ENCODE results near the gene TPRA1.
"Not testable (repeated sequence)": the region's sequence is repeated elsewhere in the genome, so short reads cannot be mapped to it uniquely, and the experiment has no call there.

TPRA1 gene

DNA sequence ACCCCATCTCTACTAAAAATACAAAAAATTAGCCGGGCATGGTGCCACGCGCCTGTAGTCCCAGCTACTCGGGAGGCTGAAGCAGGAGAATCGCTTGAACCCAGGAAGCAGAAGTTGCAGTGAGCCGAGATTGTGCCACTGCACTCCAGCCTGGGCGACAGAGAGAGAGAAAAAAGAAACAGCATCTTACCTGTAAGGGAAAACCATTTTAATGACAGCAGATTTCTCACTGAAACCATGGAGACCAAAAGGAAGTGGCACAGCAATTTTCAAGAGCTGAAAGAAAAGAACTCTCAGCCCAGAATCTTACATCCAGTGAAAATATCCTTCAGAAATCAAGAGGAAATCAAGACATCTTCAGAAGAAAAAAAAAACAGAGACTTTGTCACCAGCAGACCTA lies 59.7 kb downstream of the TPRA1 start:
- H3K27ac ChIP-seq (ENCODE audit: low read length); H3K36me3 ChIP-seq (ENCODE audit: control insufficient read depth, low read depth, low read length); H3K9ac ChIP-seq (ENCODE audit: low read length); H3K27me3 ChIP-seq (ENCODE audit: control insufficient read depth, insufficient read depth, low read length); H3K4me1 ChIP-seq (ENCODE audit: control insufficient read depth, low read depth, low read length); H3K4me3 ChIP-seq (ENCODE audit: low read length); H3K9me3 ChIP-seq (ENCODE audit: control insufficient read depth, low read depth, low read length): not testable (repeated sequence)

- Histone ChIP-seq H3K27me3 (ENCODE audit: control insufficient read depth, insufficient read depth, low read length) (no peaks in the 10 kb centered on the region), H3K4me3 (ENCODE audit: low read length) (no peak overlapping the region), H3K27ac (ENCODE audit: low read length) (no peak overlapping the region), H3K9me3 (ENCODE audit: control insufficient read depth, low read depth, low read length) (no peaks in the 10 kb centered on the region), H3K9ac (ENCODE audit: low read length) (no peak overlapping the region), H3K36me3 (ENCODE audit: control insufficient read depth, low read depth, low read length) (no peaks in the 10 kb centered on the region), H3K4me1 (ENCODE audit: control insufficient read depth, low read depth, low read length) (no peaks in the 10 kb centered on the region)
Observed at GRCh38 chr3:127529346-127530188, 61.0 kb downstream of the TPRA1 start.

GRCh38 chr3:127525373-127525772 lies 65.2 kb downstream of the TPRA1 start:
- H3K4me3 ChIP-seq (ENCODE audit: low read length): no peak overlapping the region
- H3K27me3 ChIP-seq (ENCODE audit: control insufficient read depth, insufficient read depth, low read length): no peaks in the 10 kb centered on the region
- no peak overlapping the region for H3K27ac ChIP-seq (ENCODE audit: low read length)
- no peaks in the 10 kb centered on the region for H3K9me3 ChIP-seq (ENCODE audit: control insufficient read depth, low read depth, low read length)
- H3K36me3 ChIP-seq (ENCODE audit: control insufficient read depth, low read depth, low read length): no peaks in the 10 kb centered on the region
- H3K4me1 ChIP-seq (ENCODE audit: control insufficient read depth, low read depth, low read length): peaks cover 3% of the 10 kb centered on the region
- no peak overlapping the region for H3K9ac ChIP-seq (ENCODE audit: low read length)

DNA sequence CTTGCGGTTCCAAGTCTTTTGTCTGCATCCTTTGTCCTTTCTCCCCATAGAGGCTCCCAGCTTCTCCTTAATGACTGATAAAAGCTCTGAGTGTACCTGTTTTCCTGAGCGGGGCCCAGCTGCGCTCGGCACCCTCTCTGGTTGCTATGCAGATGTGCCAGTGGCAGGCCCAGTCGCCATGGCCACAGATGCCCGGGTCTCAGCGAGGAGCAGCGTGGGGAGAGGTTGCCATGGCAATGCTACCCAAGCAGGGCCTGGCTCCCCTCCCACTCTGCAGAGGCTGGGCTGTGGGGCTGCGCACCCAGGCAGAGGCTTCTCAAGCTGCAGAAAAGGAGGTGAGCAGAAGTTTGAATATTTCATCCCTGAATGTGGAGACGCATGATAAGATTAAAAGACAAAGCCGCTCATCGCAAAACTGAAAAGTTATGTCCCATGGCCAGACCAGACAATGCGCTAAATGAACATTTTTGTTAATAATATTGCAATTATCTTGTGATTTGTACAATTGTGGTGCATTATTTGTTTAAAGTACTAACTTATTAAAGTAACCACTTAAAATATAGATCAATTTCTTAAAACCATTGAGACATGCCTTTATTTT lies 66.1 kb downstream of the TPRA1 start:
- no peak overlapping the region for H3K4me3 ChIP-seq (ENCODE audit: low read length)
- peaks cover 3% of the 10 kb centered on the region for H3K4me1 ChIP-seq (ENCODE audit: control insufficient read depth, low read depth, low read length)
- H3K27ac ChIP-seq (ENCODE audit: low read length): no peak overlapping the region
- no peaks in the 10 kb centered on the region for H3K36me3 ChIP-seq (ENCODE audit: control insufficient read depth, low read depth, low read length)
- H3K27me3 ChIP-seq (ENCODE audit: control insufficient read depth, insufficient read depth, low read length): no peaks in the 10 kb centered on the region
- no peak overlapping the region for H3K9ac ChIP-seq (ENCODE audit: low read length)
- no peaks in the 10 kb centered on the region for H3K9me3 ChIP-seq (ENCODE audit: control insufficient read depth, low read depth, low read length)

Measured in iPS-18a (cell line).